ENCODE measurements around the gene ERO1B. TPM values are rescaled to one million over a fixed set of nuclear protein-coding genes. Genes with fewer than 3 reads are reported as not detected.

ERO1B gene
- total and polyA plus RNA-seq, 2 donors (not counting 1 experiment from before 2014, with no cell fraction given): 2.2 to 5.0 TPM

GRCh38 chr1:236235116-236235515 is 46.6 kb downstream of the ERO1B start:
- H3K4me1 ChIP-seq (ENCODE audit: control insufficient read depth, extremely low read depth, insufficient read depth, low read length): no peaks in the 10 kb centered on the region
- H3K9ac ChIP-seq (ENCODE audit: insufficient read depth, low read length): no peak overlapping the region
- no peak overlapping the region for H3K27ac ChIP-seq (ENCODE audit: insufficient read depth, low read length)
- H3K9me3 ChIP-seq (ENCODE audit: control insufficient read depth, insufficient read depth, low read depth, low read length): no peaks in the 10 kb centered on the region
- no peaks in the 10 kb centered on the region for H3K27me3 ChIP-seq (ENCODE audit: control insufficient read depth, insufficient read depth, low read length)
- H3K36me3 ChIP-seq (ENCODE audit: control insufficient read depth, insufficient read depth, low read length): no peaks in the 10 kb centered on the region
- no peak for DNase-seq (ENCODE audit: low read depth in 2 of 2)
- H3K4me3 ChIP-seq (replicated peaks in 1 of 4; ENCODE audit: control extremely low read depth in 1 of 4, insufficient read depth in 1 of 4, low read depth in 3 of 4, low read length in 4 of 4): no peak overlapping the region
- no peaks in the 10 kb centered on the region for H3K79me2 ChIP-seq (ENCODE audit: control insufficient read depth, insufficient read depth, low read length)
- H3K4me2 ChIP-seq (ENCODE audit: extremely low read depth, insufficient read depth, low read length): no peak overlapping the region
- H2AFZ ChIP-seq (ENCODE audit: low read length): no peak overlapping the region
- TF ChIP-seq EZH2 (IDR thresholded peaks at IDR 0.05; ENCODE audit: low read length, missing control alignments) (no peak), CTCF (conservative IDR thresholded peaks at IDR 0.05 in 1 of 2, IDR thresholded peaks at IDR 0.05 in 1 of 2; ENCODE audit: low read depth in 1 of 2, low read length in 2 of 2) (no peak)
- H4K20me1 ChIP-seq (ENCODE audit: control insufficient read depth, extremely low read depth, insufficient read depth, low read length): no peaks in the 10 kb centered on the region

GRCh38 chr1:236228411-236228810 is 53.3 kb downstream of the ERO1B start:
- H3K9ac ChIP-seq (ENCODE audit: insufficient read depth, low read length): no peak overlapping the region
- H3K4me3 ChIP-seq (replicated peaks in 1 of 4; ENCODE audit: control extremely low read depth in 1 of 4, insufficient read depth in 1 of 4, low read depth in 3 of 4, low read length in 4 of 4): no peak overlapping the region
- H3K36me3 ChIP-seq (ENCODE audit: control insufficient read depth, insufficient read depth, low read length): no peaks in the 10 kb centered on the region
- no peaks in the 10 kb centered on the region for H3K27me3 ChIP-seq (ENCODE audit: control insufficient read depth, insufficient read depth, low read length)
- no peak overlapping the region for H2AFZ ChIP-seq (ENCODE audit: low read length)
- H4K20me1 ChIP-seq (ENCODE audit: control insufficient read depth, extremely low read depth, insufficient read depth, low read length): no peaks in the 10 kb centered on the region
- no peak overlapping the region for H3K4me2 ChIP-seq (ENCODE audit: extremely low read depth, insufficient read depth, low read length)
- no peak for DNase-seq (ENCODE audit: low read depth in 2 of 2)
- no peaks in the 10 kb centered on the region for H3K9me3 ChIP-seq (ENCODE audit: control insufficient read depth, insufficient read depth, low read depth, low read length)
- H3K79me2 ChIP-seq (ENCODE audit: control insufficient read depth, insufficient read depth, low read length): no peaks in the 10 kb centered on the region
- no peak overlapping the region for H3K27ac ChIP-seq (ENCODE audit: insufficient read depth, low read length)
- TF ChIP-seq CTCF (conservative IDR thresholded peaks at IDR 0.05 in 1 of 2, IDR thresholded peaks at IDR 0.05 in 1 of 2; ENCODE audit: low read depth in 1 of 2, low read length in 2 of 2) (no peak), EZH2 (IDR thresholded peaks at IDR 0.05; ENCODE audit: low read length, missing control alignments) (no peak)
- no peaks in the 10 kb centered on the region for H3K4me1 ChIP-seq (ENCODE audit: control insufficient read depth, extremely low read depth, insufficient read depth, low read length)

GRCh38 chr1:236222632-236223031 is 59.1 kb downstream of the ERO1B start:
- Histone ChIP-seq H3K4me1 (ENCODE audit: control insufficient read depth, extremely low read depth, insufficient read depth, low read length) (no peaks in the 10 kb centered on the region), H3K4me3 (replicated peaks in 1 of 4; ENCODE audit: control extremely low read depth in 1 of 4, insufficient read depth in 1 of 4, low read depth in 3 of 4, low read length in 4 of 4) (no peak overlapping the region), H4K20me1 (ENCODE audit: control insufficient read depth, extremely low read depth, insufficient read depth, low read length) (no peaks in the 10 kb centered on the region), H3K36me3 (ENCODE audit: control insufficient read depth, insufficient read depth, low read length) (no peaks in the 10 kb centered on the region), H2AFZ (ENCODE audit: low read length) (no peak overlapping the region), H3K79me2 (ENCODE audit: control insufficient read depth, insufficient read depth, low read length) (no peaks in the 10 kb centered on the region), H3K4me2 (ENCODE audit: extremely low read depth, insufficient read depth, low read length) (no peak overlapping the region), H3K27me3 (ENCODE audit: control insufficient read depth, insufficient read depth, low read length) (no peaks in the 10 kb centered on the region), H3K27ac (ENCODE audit: insufficient read depth, low read length) (no peak overlapping the region), H3K9ac (ENCODE audit: insufficient read depth, low read length) (no peak overlapping the region), H3K9me3 (ENCODE audit: control insufficient read depth, insufficient read depth, low read depth, low read length) (no peaks in the 10 kb centered on the region)
- no peak for DNase-seq (ENCODE audit: low read depth in 2 of 2)
- TF ChIP-seq CTCF (conservative IDR thresholded peaks at IDR 0.05 in 1 of 2, IDR thresholded peaks at IDR 0.05 in 1 of 2; ENCODE audit: low read depth in 1 of 2, low read length in 2 of 2) (no peak), EZH2 (IDR thresholded peaks at IDR 0.05; ENCODE audit: low read length, missing control alignments) (no peak)

Data from fibroblast of lung (primary cell).